ENCODE data around the gene HSD3B2. TPM values are rescaled to one million over a fixed set of nuclear protein-coding genes. Genes with fewer than 3 reads are reported as not detected.

HSD3B2 gene
- total RNA-seq, 1 donor from 2014 or later, result not detected

DNA sequence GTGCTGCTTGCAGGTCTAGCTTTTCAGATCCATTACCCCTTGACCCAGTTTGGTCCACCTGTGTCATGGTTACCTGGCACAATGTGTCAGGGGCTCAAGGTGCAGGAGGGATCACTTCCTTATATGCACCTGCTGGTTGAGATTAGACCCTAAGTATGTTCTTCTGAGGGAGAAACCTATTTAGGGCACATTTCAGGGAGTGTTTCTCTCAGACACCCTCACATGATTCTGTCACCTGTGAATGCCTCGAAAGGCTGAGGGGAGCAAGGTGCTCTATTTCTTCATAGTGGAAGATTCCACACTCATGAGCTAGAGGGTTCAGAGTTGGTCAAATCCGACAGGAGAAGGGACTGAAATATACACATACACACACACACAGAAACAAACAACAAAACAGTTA, 15.5 kb downstream of the HSD3B2 start:
- no peaks in the 10 kb centered on the region for H3K36me3 ChIP-seq
- H3K79me2 ChIP-seq (ENCODE audit: low read depth), result no peaks in the 10 kb centered on the region
- H2AFZ ChIP-seq (replicated peaks), result no peak overlapping the region
- no peak for DNase-seq (ENCODE audit: low spot score)
- no peaks in the 10 kb centered on the region for H3K9me3 Mint-ChIP-seq
- no peak for TF ChIP-seq EZH2phosphoT487 (IDR thresholded peaks at IDR 0.05)
- TF ChIP-seq EZH2 (IDR thresholded peaks at IDR 0.05), result no peak
- H3K4me3 ChIP-seq, result no peak overlapping the region
- no peaks in the 10 kb centered on the region for H3K36me3 Mint-ChIP-seq
- no peak overlapping the region for H3K27ac ChIP-seq
- H3K9me3 ChIP-seq (ENCODE audit: low read depth), result no peaks in the 10 kb centered on the region
- H3K27me3 Mint-ChIP-seq (ENCODE audit: insufficient read depth, low read depth), result peaks cover 5% of the 10 kb centered on the region
- no peaks in the 10 kb centered on the region for H3K4me1 ChIP-seq
- no peaks in the 10 kb centered on the region for H4K20me1 ChIP-seq (ENCODE audit: low read depth)
- no peak overlapping the region for H3K9ac ChIP-seq
- H3K4me2 ChIP-seq, result no peak overlapping the region
- no peaks in the 10 kb centered on the region for H3F3A ChIP-seq (ENCODE audit: low read depth)
- H3K27me3 ChIP-seq, result no peaks in the 10 kb centered on the region
- H3K27ac Mint-ChIP-seq, result no peak overlapping the region
- no peaks in the 10 kb centered on the region for H3K4me1 Mint-ChIP-seq
- no peak overlapping the region for H3K4me3 Mint-ChIP-seq

- Histone ChIP-seq H3K9ac (no peak overlapping the region), H4K20me1 (ENCODE audit: low read depth) (no peaks in the 10 kb centered on the region), H3K27ac (no peak overlapping the region), H3K4me3 (no peak overlapping the region), H3K36me3 (no peaks in the 10 kb centered on the region), H2AFZ (replicated peaks) (no peak overlapping the region), H3K4me1 (no peaks in the 10 kb centered on the region), H3K79me2 (ENCODE audit: low read depth) (no peaks in the 10 kb centered on the region), H3K27me3 (no peaks in the 10 kb centered on the region), H3K9me3 (ENCODE audit: low read depth) (no peaks in the 10 kb centered on the region), H3K4me2 (no peak overlapping the region), H3F3A (ENCODE audit: low read depth) (no peaks in the 10 kb centered on the region)
- H3K4me1 Mint-ChIP-seq, result no peaks in the 10 kb centered on the region
- H3K4me3 Mint-ChIP-seq, result no peak overlapping the region
- no peaks in the 10 kb centered on the region for H3K9me3 Mint-ChIP-seq
- no peak for TF ChIP-seq EZH2phosphoT487 (IDR thresholded peaks at IDR 0.05)
- no peak for TF ChIP-seq EZH2 (IDR thresholded peaks at IDR 0.05)
- no peak for TF ChIP-seq CTCF (IDR thresholded peaks at IDR 0.05)
- no peaks in the 10 kb centered on the region for H3K36me3 Mint-ChIP-seq
- DNase-seq (ENCODE audit: low spot score), result no peak
- no peak overlapping the region for H3K27ac Mint-ChIP-seq
- peaks cover 6% of the 10 kb centered on the region for H3K27me3 Mint-ChIP-seq (ENCODE audit: insufficient read depth, low read depth)
Measured at GRCh38 chr1:119431836-119432235, 16.9 kb downstream of the HSD3B2 start.

- H3K79me2 ChIP-seq (ENCODE audit: low read depth), result no peaks in the 10 kb centered on the region
- no peak for DNase-seq (ENCODE audit: low spot score)
- H3K4me1 ChIP-seq, result no peaks in the 10 kb centered on the region
- H3K36me3 ChIP-seq, result no peaks in the 10 kb centered on the region
- no peaks in the 10 kb centered on the region for H3K27me3 ChIP-seq
- Mint-ChIP-seq H3K4me1 (no peaks in the 10 kb centered on the region), H3K27ac (no peak overlapping the region), H3K27me3 (ENCODE audit: insufficient read depth, low read depth) (peaks cover 7% of the 10 kb centered on the region), H3K36me3 (no peaks in the 10 kb centered on the region), H3K4me3 (no peak overlapping the region), H3K9me3 (no peaks in the 10 kb centered on the region)
- H3K4me3 ChIP-seq, result no peak overlapping the region
- H3F3A ChIP-seq (ENCODE audit: low read depth), result no peaks in the 10 kb centered on the region
- H3K9me3 ChIP-seq (ENCODE audit: low read depth), result no peaks in the 10 kb centered on the region
- H3K27ac ChIP-seq, result no peak overlapping the region
- H3K9ac ChIP-seq, result no peak overlapping the region
- no peaks in the 10 kb centered on the region for H4K20me1 ChIP-seq (ENCODE audit: low read depth)
- H3K4me2 ChIP-seq, result no peak overlapping the region
- no peak overlapping the region for H2AFZ ChIP-seq (replicated peaks)
- no peak for TF ChIP-seq EZH2phosphoT487 (IDR thresholded peaks at IDR 0.05)
- no peak for TF ChIP-seq CTCF (IDR thresholded peaks at IDR 0.05)
- no peak for TF ChIP-seq EZH2 (IDR thresholded peaks at IDR 0.05)
Measured at GRCh38 chr1:119435052-119435451, 20.1 kb downstream of the HSD3B2 start.

- no peaks in the 10 kb centered on the region for H3F3A ChIP-seq (ENCODE audit: low read depth)
- Mint-ChIP-seq H3K27ac (no peak overlapping the region), H3K9me3 (no peaks in the 10 kb centered on the region), H3K36me3 (no peaks in the 10 kb centered on the region), H3K27me3 (ENCODE audit: insufficient read depth, low read depth) (peaks cover 3% of the 10 kb centered on the region), H3K4me3 (no peak overlapping the region), H3K4me1 (no peaks in the 10 kb centered on the region)
- H3K36me3 ChIP-seq, result no peaks in the 10 kb centered on the region
- no peaks in the 10 kb centered on the region for H3K79me2 ChIP-seq (ENCODE audit: low read depth)
- no peak overlapping the region for H3K4me2 ChIP-seq
- no peak overlapping the region for H3K27ac ChIP-seq
- H3K4me3 ChIP-seq, result no peak overlapping the region
- TF ChIP-seq CTCF (IDR thresholded peaks at IDR 0.05), result no peak
- TF ChIP-seq EZH2phosphoT487 (IDR thresholded peaks at IDR 0.05), result no peak
- no peak for TF ChIP-seq EZH2 (IDR thresholded peaks at IDR 0.05)
- H3K4me1 ChIP-seq, result no peaks in the 10 kb centered on the region
- H3K9me3 ChIP-seq (ENCODE audit: low read depth), result no peaks in the 10 kb centered on the region
- no peak overlapping the region for H3K9ac ChIP-seq
- no peaks in the 10 kb centered on the region for H3K27me3 ChIP-seq
- H2AFZ ChIP-seq (replicated peaks), result no peak overlapping the region
- H4K20me1 ChIP-seq (ENCODE audit: low read depth), result no peaks in the 10 kb centered on the region
- no peak for DNase-seq (ENCODE audit: low spot score)
Measured at GRCh38 chr1:119438761-119439160, 23.8 kb downstream of the HSD3B2 start.
